Cerebellar nuclear complex (tissue), 1 donor: ENCODE measurements around the gene ANTKMT.

Source experiments
- DNase-seq, 2 experiments: peaks; one replicate each; lab custom pipeline; 2025; lab: John Stamatoyannopoulos, UW

Gene ANTKMT

GRCh38 chr16:720990-721764 is at the start of gene ANTKMT:
Gene ANTKMT, plus strand, starts transcription at chr16:721146. Its CDS starts 129 bp downstream, at chr16:721275.
- DNase-seq, result no peak

GRCh38 chr16:671353-672131 is 49.4 kb upstream of the ANTKMT start:
- no peak for DNase-seq

DNA sequence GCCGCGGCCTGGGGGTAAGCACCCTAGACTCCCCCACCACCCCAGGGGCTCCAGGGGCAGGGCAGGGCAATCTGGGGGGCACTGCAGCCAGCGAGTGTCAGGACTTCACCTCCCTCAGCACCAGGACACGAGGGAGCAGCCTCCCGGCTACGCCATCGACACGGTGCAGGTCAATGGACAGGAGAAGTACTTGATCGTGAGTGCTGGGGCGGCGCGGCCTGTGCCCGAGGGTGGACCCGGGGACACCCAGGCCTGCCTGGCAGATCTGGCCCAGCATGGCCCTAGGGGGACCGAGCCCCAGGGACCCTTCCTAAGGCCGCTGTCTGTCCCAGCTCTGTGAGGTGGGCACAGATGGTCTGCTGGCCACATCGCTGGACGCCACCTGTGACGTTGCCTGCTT is 48.6 kb upstream of the ANTKMT start:
- no peak for DNase-seq

- no peak for DNase-seq
These were observed 48.1 kb upstream of the ANTKMT start for GRCh38 chr16:672851-673250.

GRCh38 chr16:673399-673991 is 47.5 kb upstream of the ANTKMT start:
- no peak for DNase-seq

GRCh38 chr16:674214-674881 is 46.6 kb upstream of the ANTKMT start:
- no peak for DNase-seq

GRCh38 chr16:674968-675883 is 45.7 kb upstream of the ANTKMT start, which contains the start of gene RHBDL1:
Gene RHBDL1, plus strand, starts transcription at chr16:675671. Its CDS starts 120 bp downstream, at chr16:675791.
- no peak for DNase-seq

GRCh38 chr16:675884-676564 is 44.9 kb upstream of the ANTKMT start:
- DNase-seq, result no peak

GRCh38 chr16:676565-676902 is 44.4 kb upstream of the ANTKMT start:
- DNase-seq, result no peak

DNA sequence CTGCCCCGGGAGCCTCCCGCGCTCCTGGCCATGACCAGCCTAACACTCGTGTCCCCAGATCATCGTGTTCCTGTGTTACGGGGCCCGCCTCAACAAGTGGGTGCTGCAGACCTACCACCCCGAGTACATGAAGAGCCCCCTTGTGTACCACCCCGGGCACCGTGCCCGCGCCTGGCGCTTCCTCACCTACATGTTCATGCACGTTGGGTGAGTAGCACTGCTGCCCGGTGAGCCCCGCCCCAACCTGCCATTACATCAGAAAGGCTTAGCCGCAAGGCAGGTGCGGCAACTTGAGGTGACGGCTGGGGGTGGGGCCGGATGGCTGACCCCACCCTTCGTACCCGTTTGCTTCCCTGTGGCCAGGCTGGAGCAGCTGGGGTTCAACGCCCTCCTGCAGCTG is 44.0 kb upstream of the ANTKMT start:
- DNase-seq, result no peak

- DNase-seq, result no peak
These were observed 43.4 kb upstream of the ANTKMT start for GRCh38 chr16:677316-678190.

- DNase-seq, result no peak
These were observed 42.6 kb upstream of the ANTKMT start for GRCh38 chr16:678209-678857.

DNA sequence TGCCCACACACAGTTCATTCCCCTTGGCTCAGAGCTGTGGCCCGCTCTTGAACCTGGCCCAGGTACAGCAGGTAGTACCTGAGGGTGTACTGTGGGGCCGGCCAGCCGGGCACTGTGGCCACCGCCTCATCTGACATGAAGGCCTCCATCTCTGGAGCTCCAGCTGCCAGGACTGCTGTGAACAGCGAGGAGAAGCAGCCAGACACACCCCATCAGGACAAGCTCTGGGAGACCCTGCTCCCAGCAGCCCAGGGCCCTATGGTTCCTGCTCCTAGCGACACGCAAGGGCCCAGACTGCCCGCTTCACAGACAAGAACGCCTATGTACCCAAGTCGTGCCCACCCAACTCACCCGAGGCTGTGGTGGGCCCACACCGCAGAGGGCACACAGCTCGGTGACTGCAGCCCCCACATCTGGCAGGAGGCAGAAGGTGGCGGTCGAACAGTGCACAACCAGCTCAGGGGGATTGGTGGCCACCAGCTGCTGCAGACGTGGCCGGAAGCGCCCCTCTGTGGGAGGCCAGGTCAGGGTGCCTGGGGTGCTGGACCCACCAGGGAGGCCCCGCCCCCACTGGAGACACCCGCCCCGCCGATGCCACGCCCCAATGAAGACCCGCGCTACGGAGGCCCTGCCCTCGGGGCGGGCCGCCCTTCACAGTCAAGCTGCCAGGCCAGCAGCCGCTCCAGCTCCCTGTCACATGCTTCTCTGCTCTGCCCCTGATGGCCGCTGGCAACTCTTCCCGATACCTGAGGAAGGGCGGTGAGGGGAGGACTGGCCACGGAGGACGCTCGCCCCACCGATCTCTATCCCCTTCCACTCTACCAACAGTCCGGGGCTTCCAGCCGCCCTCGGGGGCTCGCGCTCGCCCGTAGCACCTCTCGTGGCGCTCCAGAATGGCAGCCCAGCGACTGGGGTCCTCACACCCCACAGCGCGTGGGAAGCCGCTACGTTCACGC is 41.8 kb upstream of the ANTKMT start:
- DNase-seq, result no peak

DNA sequence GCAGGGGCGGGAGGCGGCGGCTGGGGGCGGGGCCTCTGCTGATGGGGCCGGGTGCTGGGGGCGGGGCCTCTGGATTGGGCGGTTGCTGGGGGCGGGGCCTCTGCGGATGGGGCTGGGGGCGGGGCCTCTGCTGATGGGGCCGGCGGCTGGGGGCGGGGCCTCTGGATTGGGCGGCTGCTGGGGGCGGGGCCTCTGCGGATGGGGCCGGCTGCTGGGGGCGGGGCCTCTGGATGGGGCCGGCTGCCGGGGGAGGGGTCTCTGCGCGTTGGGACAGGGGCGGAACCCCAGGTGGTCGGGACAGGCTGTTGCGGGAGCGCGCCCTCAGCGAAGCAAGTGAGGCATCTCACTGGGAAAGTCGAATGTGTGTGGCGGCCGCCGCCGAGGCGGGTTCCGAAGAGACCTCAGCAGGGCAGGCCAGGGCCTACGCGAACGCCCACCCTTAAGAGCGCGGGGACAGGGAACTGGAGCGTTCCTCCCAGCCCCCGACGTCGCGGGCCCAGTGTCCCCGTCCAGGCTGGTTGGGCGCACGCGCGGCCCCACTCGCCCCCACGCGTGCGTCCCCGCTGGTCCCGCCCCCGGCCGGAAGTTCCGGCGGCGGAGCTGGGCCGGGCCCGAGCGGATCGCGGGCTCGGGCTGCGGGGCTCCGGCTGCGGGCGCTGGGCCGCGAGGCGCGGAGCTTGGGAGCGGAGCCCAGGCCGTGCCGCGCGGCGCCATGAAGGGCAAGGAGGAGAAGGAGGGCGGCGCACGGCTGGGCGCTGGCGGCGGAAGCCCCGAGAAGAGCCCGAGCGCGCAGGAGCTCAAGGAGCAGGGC is 40.9 kb upstream of the ANTKMT start, which contains the start of gene STUB1:
Gene STUB1 (plus strand): TSS at position 597 of the 811 bp plus-strand sequence. CDS start 116 bp downstream, at position 713.
- no peak for DNase-seq

GRCh38 chr16:680625-680945 is 40.4 kb upstream of the ANTKMT start:
- no peak for DNase-seq

DNA sequence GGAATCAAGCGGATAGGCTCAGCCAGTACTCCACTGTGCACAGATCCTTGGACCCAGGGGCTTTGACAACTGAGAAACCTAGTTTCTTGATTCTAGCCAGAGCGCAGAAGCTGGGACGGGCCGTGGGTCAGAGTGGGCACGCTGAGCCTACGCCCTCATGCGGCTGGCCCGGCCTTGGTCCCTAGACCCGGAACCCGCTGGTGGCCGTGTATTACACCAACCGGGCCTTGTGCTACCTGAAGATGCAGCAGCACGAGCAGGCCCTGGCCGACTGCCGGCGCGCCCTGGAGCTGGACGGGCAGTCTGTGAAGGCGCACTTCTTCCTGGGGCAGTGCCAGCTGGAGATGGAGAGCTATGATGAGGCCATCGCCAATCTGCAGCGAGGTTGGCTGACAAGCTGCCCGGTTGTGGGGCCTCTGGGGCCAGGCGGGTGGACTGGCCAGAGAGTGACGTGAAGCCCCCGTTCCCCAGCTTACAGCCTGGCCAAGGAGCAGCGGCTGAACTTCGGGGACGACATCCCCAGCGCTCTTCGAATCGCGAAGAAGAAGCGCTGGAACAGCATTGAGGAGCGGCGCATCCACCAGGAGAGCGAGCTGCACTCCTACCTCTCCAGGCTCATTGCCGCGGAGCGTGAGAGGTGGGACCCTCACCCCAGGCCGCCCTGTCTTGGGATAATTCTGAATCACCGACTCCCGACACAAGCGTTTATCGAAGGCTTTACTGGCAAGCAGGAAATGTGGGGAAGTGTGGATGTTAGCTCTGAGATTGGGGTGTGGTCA is 39.8 kb upstream of the ANTKMT start:
- no peak for DNase-seq
